ENCODE measurements around the gene CDYL.

The CDYL gene

DNA sequence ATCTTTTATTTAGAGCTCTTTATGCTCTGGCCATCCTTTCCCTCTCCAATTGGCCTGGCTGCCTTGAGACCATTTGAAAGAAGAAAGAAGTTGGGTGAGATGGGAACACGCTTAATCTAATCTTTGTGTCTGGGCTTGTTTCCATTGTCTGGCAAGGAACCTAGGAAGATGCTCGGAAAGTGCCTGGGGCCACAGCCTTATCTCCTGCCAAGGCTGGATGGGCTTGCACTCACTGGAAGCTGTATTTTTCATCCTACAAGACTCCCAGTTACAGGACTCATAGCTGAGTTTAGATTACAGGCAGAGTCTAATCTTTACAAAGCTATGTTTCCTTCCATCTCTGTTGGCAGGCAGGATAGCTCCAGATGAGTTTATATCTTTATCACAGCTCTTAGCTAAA is 33.1 kb upstream of the CDYL start:
- Histone ChIP-seq H3K36me3 (no peaks in the 10 kb centered on the region), H3K27me3 (peaks cover 5% of the 10 kb centered on the region), H3K27ac (no peak overlapping the region), H3K4me1 (ENCODE audit: control insufficient read depth in 1 of 2, insufficient read depth in 1 of 2, low read depth in 1 of 2, low read length in 1 of 2) (no peaks in the 10 kb centered on the region), H3K4me3 (ENCODE audit: low read depth in 1 of 2, low read length in 1 of 2) (no peak overlapping the region), H3K9me3 (no peaks in the 10 kb centered on the region)
- TF ChIP-seq, protein P1, sequence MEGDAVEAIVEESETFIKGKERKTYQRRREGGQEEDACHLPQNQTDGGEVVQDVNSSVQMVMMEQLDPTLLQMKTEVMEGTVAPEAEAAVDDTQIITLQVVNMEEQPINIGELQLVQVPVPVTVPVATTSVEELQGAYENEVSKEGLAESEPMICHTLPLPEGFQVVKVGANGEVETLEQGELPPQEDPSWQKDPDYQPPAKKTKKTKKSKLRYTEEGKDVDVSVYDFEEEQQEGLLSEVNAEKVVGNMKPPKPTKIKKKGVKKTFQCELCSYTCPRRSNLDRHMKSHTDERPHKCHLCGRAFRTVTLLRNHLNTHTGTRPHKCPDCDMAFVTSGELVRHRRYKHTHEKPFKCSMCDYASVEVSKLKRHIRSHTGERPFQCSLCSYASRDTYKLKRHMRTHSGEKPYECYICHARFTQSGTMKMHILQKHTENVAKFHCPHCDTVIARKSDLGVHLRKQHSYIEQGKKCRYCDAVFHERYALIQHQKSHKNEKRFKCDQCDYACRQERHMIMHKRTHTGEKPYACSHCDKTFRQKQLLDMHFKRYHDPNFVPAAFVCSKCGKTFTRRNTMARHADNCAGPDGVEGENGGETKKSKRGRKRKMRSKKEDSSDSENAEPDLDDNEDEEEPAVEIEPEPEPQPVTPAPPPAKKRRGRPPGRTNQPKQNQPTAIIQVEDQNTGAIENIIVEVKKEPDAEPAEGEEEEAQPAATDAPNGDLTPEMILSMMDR (IDR thresholded peaks at IDR 0.05) = no peak

DNA sequence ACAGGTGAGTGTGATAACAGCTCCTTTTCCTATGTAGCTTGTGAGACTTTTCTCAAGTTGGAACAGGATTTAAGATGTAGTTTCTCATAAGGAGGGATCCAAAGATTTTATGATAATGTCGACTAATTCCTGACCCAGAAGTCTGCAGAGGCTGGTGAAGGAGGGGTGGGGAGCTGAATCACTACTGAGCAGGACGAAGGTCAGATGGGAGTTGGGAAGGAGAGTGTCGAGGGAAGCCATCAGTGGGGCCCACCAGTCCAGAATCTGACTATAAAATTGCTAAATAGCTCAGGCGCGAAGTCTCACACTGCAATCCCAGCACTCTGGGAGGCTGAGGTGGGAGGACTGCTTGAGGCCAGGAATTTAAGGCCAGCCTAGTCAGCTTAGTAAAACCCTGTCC is 32.3 kb upstream of the CDYL start:
- no peaks in the 10 kb centered on the region for H3K9me3 ChIP-seq
- TF ChIP-seq, protein P1 (IDR thresholded peaks at IDR 0.05) = no peak
- H3K27me3 ChIP-seq = peaks cover 5% of the 10 kb centered on the region
- H3K27ac ChIP-seq = no peak overlapping the region
- no peak overlapping the region for H3K4me3 ChIP-seq (ENCODE audit: low read depth in 1 of 2, low read length in 1 of 2)
- H3K36me3 ChIP-seq = no peaks in the 10 kb centered on the region
- no peaks in the 10 kb centered on the region for H3K4me1 ChIP-seq (ENCODE audit: control insufficient read depth in 1 of 2, insufficient read depth in 1 of 2, low read depth in 1 of 2, low read length in 1 of 2)

DNA sequence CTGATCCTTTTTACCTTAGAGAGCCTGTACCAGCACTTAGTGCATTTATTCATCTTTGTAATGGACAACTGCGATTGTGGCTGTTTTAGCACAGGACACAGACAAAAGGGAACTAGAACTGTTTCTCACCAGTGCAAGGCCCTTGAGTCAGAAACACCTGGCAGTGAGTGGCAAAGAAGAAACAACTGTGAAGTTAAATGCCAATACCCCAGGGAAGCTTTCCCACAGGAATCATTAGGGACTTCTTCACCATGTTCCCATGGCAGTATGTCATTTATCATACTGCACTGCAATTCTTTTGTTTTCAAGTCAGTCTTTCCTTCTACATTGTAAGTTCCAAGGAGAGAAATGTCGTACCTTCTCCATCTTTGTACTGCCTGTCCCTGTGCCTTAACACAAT is 28.6 kb upstream of the CDYL start:
- Histone ChIP-seq H3K4me1 (ENCODE audit: control insufficient read depth in 1 of 2, insufficient read depth in 1 of 2, low read depth in 1 of 2, low read length in 1 of 2) (no peaks in the 10 kb centered on the region), H3K27me3 (no peaks in the 10 kb centered on the region), H3K36me3 (no peaks in the 10 kb centered on the region), H3K9me3 (no peaks in the 10 kb centered on the region), H3K4me3 (ENCODE audit: low read depth in 1 of 2, low read length in 1 of 2) (no peak overlapping the region), H3K27ac (no peak overlapping the region)
- TF ChIP-seq, protein P1 (IDR thresholded peaks at IDR 0.05) = no peak

DNA sequence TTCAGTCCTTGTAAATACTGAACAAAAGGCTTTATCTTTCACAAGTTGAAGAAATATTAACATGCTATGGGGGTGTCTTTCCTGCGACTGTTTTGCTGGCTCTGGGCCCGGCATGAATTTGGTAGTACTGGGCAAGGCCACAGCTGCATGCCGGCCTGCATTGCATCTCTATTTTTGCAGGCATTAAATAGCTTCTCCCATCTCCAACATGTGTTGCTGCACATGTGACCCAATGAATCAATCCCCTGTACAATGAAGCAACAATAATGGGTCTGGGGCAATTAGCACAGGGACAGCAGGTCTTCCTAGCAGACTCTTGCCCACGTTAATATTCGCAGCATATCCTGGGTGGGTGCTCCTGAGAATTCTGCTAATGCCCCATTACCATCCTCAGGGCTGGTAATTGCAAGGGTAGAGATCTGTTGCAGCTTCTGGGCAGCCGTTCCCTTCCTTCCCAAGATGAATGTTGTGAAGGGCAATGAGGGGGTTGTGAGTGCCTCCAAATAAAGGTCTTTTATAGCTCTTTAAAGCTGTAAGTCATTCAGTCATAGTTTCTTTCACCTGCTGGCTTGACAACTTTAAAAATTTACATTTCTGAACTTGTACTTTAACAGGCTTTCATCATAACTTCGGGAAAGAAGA is 24.3 kb upstream of the CDYL start:
- Histone ChIP-seq H3K4me1 (ENCODE audit: control insufficient read depth in 1 of 2, insufficient read depth in 1 of 2, low read depth in 1 of 2, low read length in 1 of 2) (no peaks in the 10 kb centered on the region), H3K9me3 (no peaks in the 10 kb centered on the region), H3K27me3 (peaks cover 13% of the 10 kb centered on the region), H3K27ac (no peak overlapping the region), H3K36me3 (no peaks in the 10 kb centered on the region), H3K4me3 (ENCODE audit: low read depth in 1 of 2, low read length in 1 of 2) (no peak overlapping the region)
- TF ChIP-seq, protein P1 (IDR thresholded peaks at IDR 0.05) = no peak

DNA sequence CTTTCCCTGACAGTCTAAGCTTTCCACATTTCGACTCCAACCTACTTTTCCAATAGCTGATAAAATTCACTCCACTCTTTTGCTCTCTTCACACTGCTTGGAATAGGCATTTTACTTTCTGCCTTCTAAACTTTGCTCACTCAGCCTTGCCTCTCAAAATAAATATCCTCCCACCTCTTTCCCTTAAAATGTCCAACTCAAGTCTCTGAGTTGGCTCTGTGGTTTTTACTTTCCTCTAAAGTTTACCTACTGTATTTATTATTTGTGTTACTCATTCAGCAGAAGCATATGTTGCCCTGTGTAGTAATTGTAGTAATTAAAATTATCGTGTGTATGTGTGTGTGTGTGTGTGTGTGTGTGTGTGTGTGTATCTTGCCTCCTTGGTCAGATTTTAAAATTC is 20.0 kb upstream of the CDYL start:
- H3K27ac ChIP-seq = no peak overlapping the region
- no peaks in the 10 kb centered on the region for H3K36me3 ChIP-seq
- peaks cover 13% of the 10 kb centered on the region for H3K27me3 ChIP-seq
- no peaks in the 10 kb centered on the region for H3K9me3 ChIP-seq
- no peaks in the 10 kb centered on the region for H3K4me1 ChIP-seq (ENCODE audit: control insufficient read depth in 1 of 2, insufficient read depth in 1 of 2, low read depth in 1 of 2, low read length in 1 of 2)
- TF ChIP-seq, protein P1 (IDR thresholded peaks at IDR 0.05) = no peak
- no peak overlapping the region for H3K4me3 ChIP-seq (ENCODE audit: low read depth in 1 of 2, low read length in 1 of 2)

Data from neutrophil (primary cell).